Measurements from ENCODE around the gene ESPL1. TPM values are rescaled to one million over a fixed set of nuclear protein-coding genes. Genes with fewer than 3 reads are reported as not detected.
A peak's percentile ranks its signal among the peaks of the same experiment; 100 is the strongest.

The ESPL1 gene
- total and polyA plus RNA-seq, 2 of the 13 experiments (the other 11 are each of a cell fraction or from before 2014, with no cell fraction given) = 5.8 to 11.5 TPM

- Histone ChIP-seq H3K36me3 (replicated peaks in 1 of 2; ENCODE audit: control insufficient read depth in 1 of 2, insufficient read depth in 2 of 2, low read length in 2 of 2) (peaks cover 18 to 59% of the 10 kb centered on the region in 2 experiments), H3K9ac (ENCODE audit: insufficient read depth, low read depth, low read length) (no peak overlapping the region), H3K27ac (ENCODE audit: extremely low read length, insufficient read depth, low read length) (peak overlapping the region; percentile 49), H3K27me3 (ENCODE audit: control insufficient read depth in 1 of 2, insufficient read depth in 2 of 2, low read length in 2 of 2) (no peaks in the 10 kb centered on the region; a peak in 1 of 5 replicates), H3K4me3 (replicated peaks in 1 of 3; ENCODE audit: insufficient read depth in 1 of 3, low read depth in 2 of 3, low read length in 3 of 3) (no peak overlapping the region), H3K79me2 (ENCODE audit: insufficient read depth, low read length) (no peaks in the 10 kb centered on the region), H3K4me1 (ENCODE audit: insufficient read depth, low read length) (peaks cover 15% of the 10 kb centered on the region), H3K9me3 (ENCODE audit: low read length) (no peaks in the 10 kb centered on the region), H4K20me1 (ENCODE audit: insufficient read depth, low read length) (no peaks in the 10 kb centered on the region), H3K4me2 (ENCODE audit: low read depth, low read length) (no peak overlapping the region), H2AFZ (ENCODE audit: low read length) (no peak overlapping the region)
- TF ChIP-seq NKX3-1 (CRISPR knock-in tag; IDR thresholded peaks at IDR 0.05) (no peak), POLR2A (IDR thresholded peaks at IDR 0.05; ENCODE audit: insufficient read depth in 1 of 2, low read depth in 2 of 2, low read length in 2 of 2) (no peak), FOXA3 (CRISPR knock-in tag; IDR thresholded peaks at IDR 0.05) (no peak), SMAD3 (CRISPR knock-in tag; IDR thresholded peaks at IDR 0.05) (no peak), ZNF547 (CRISPR knock-in tag; IDR thresholded peaks at IDR 0.05) (no peak), JARID2 (CRISPR knock-in tag; IDR thresholded peaks at IDR 0.05; ENCODE audit: insufficient replicate concordance) (no peak), ZNF790 (CRISPR knock-in tag; IDR thresholded peaks at IDR 0.05; ENCODE audit: borderline replicate concordance) (no peak), PHB2 (IDR thresholded peaks at IDR 0.05; ENCODE audit: partially characterized antibody) (no peak), AKNA (CRISPR knock-in tag; IDR thresholded peaks at IDR 0.05; ENCODE audit: borderline replicate concordance) (no peak), FOXJ3 (CRISPR knock-in tag; IDR thresholded peaks at IDR 0.05; ENCODE audit: borderline replicate concordance) (no peak), PAWR (CRISPR knock-in tag; IDR thresholded peaks at IDR 0.05; ENCODE audit: borderline replicate concordance) (no peak), ZMYM3 (CRISPR knock-in tag; IDR thresholded peaks at IDR 0.05) (no peak), ZNF446 (CRISPR knock-in tag; IDR thresholded peaks at IDR 0.05) (no peak), SRF (IDR thresholded peaks at IDR 0.05; ENCODE audit: low read depth, low read length) (no peak), ZBTB1 (CRISPR knock-in tag; IDR thresholded peaks at IDR 0.05; ENCODE audit: borderline replicate concordance) (no peak)
- ATAC-seq (no peak), FAIRE-seq (no peak), DNase-seq (ENCODE audit: low spot score) (no peak)
- 94% methylated on average over 9 of the region's 9 CpGs for WGBS (ENCODE audit: low lambda C conversion rate)
- no TSS peak for BruUV-seq (replicated peaks)
- POLR2A ChIA-PET = interaction anchor here (1.0 to 1.3 kb wide), 2 partner anchors 11 to 15 kb away, joined by 3 to 5 read pairs; partner anchors contain the start of gene PFDN5
- CTCF ChIA-PET (ENCODE audit: low intra/inter-chr PET ratio, low total read pairs) = no interaction called here
- in situ Hi-C loops (cut with HindIII; ENCODE audit: extremely low pct_ligation_motif_present, low pct_unique_long_range_greater_than_20kb) (no loop called here), intact Hi-C loops (cut with micrococcal nuclease; ENCODE audit: unreplicated experiment) (no loop called here)
Measured at GRCh38 chr12:53279888-53280498, 11.9 kb downstream of the ESPL1 start.

All from HepG2 (cell line).